Stomach (tissue), 4 donors: ENCODE measurements around the gene RREB1.

Source experiments
- EP300 ChIP-seq: sonication (generic); formaldehyde crosslinking; IDR thresholded peaks from one replicate; pipeline ENCODE4 v1.6.1; 2017; ENCODE audit warnings: antibody characterized with exemption
- POLR2A ChIP-seq, 4 donors: fragments of 450-650 bp; IDR thresholded peaks; one replicate each; pipeline ENCODE4 v1.6.1; 2016; ENCODE audit warnings: antibody characterized with exemption in 4 of 4, control low read depth in 2 of 4, mild to moderate bottlenecking in 1 of 4, moderate library complexity in 1 of 4
- POLR2AphosphoS5 ChIP-seq, 3 donors: sonication (generic); formaldehyde crosslinking; IDR thresholded peaks; one replicate each; pipeline ENCODE4 v1.6.1; 2016; ENCODE audit warnings: antibody characterized with exemption in 3 of 3
- TF ChIP-seq, protein P1 (sequence below), 7 experiments: fragments of 450-650 bp in 4 of 7; fragments of 200-600 bp in 3 of 7; sonication (generic) in 3 of 7; IDR thresholded peaks; one replicate each; pipeline ENCODE4 v1.5.1; 2016 to 2019; ENCODE audit warnings: antibody characterized with exemption in 7 of 7, control low read depth in 2 of 7, mild to moderate bottlenecking in 1 of 7

GRCh38 chr6:7125290-7125689 is 17.5 kb downstream of the RREB1 start:
- TF ChIP-seq, protein P1, sequence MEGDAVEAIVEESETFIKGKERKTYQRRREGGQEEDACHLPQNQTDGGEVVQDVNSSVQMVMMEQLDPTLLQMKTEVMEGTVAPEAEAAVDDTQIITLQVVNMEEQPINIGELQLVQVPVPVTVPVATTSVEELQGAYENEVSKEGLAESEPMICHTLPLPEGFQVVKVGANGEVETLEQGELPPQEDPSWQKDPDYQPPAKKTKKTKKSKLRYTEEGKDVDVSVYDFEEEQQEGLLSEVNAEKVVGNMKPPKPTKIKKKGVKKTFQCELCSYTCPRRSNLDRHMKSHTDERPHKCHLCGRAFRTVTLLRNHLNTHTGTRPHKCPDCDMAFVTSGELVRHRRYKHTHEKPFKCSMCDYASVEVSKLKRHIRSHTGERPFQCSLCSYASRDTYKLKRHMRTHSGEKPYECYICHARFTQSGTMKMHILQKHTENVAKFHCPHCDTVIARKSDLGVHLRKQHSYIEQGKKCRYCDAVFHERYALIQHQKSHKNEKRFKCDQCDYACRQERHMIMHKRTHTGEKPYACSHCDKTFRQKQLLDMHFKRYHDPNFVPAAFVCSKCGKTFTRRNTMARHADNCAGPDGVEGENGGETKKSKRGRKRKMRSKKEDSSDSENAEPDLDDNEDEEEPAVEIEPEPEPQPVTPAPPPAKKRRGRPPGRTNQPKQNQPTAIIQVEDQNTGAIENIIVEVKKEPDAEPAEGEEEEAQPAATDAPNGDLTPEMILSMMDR (IDR thresholded peaks at IDR 0.05): no peak
- TF ChIP-seq POLR2A (IDR thresholded peaks at IDR 0.05) (no peak), EP300 (no peak), POLR2AphosphoS5 (IDR thresholded peaks at IDR 0.05) (no peak)
